Natural killer cell (primary cell): ENCODE measurements around the gene SMIM41. TPM values are rescaled to one million over a fixed set of nuclear protein-coding genes. Genes with fewer than 3 reads are reported as not detected.

Source experiments
- ATAC-seq, 3 donors: fragments of 150-1000 bp in 2 of 3; fragments of 200-7000 bp in 1 of 3; cut with Tn5 transposase; 1 replicate in 1 of 3; 2 replicates in 2 of 3; pipeline ENCODE4 v1.10.0; 2021; ENCODE audit warnings: mild to moderate bottlenecking in 2 of 3, moderate library complexity in 2 of 3
- DNase-seq, 2 donors: peaks; one replicate each; pipeline versions ENCODE4 v3.0.0 to v3.0.0-alpha.2; 2013 to 2021; ENCODE audit warnings: mixed read lengths in 1 of 2
- H3K27ac ChIP-seq: one replicate; pipeline ENCODE4 v1.5.1; 2013; ENCODE audit warnings: mild to moderate bottlenecking, low read length
- H3K27me3 ChIP-seq: one replicate; pipeline ENCODE4 v1.6.1; 2013; ENCODE audit warnings: low read length; ENCODE audit not compliant: control insufficient read depth, insufficient read depth
- H3K36me3 ChIP-seq: one replicate; pipeline ENCODE4 v1.6.1; 2013; ENCODE audit warnings: low read length; ENCODE audit not compliant: control insufficient read depth, insufficient read depth
- H3K4me1 ChIP-seq: one replicate; pipeline ENCODE4 v1.6.1; 2013; ENCODE audit warnings: low read length; ENCODE audit not compliant: control insufficient read depth, insufficient read depth
- H3K4me3 ChIP-seq: one replicate; pipeline ENCODE4 v1.5.1; 2013; ENCODE audit warnings: low read length
- H3K9me3 ChIP-seq: one replicate; pipeline ENCODE4 v1.6.1; 2013; ENCODE audit warnings: low read length; ENCODE audit not compliant: control insufficient read depth, insufficient read depth
- H3K27ac Mint-ChIP-seq, 2 donors: one replicate each; pipeline ENCODE4 v1.8.0; 2022; ENCODE audit warnings: mild to moderate bottlenecking in 2 of 2, mixed read lengths in 2 of 2, moderate library complexity in 1 of 2
- H3K27me3 Mint-ChIP-seq, 2 donors: one replicate each; pipeline ENCODE4 v1.8.0; 2022; ENCODE audit warnings: low read depth in 2 of 2, mixed read lengths in 2 of 2
- H3K36me3 Mint-ChIP-seq: one replicate; pipeline ENCODE4 v1.8.0; 2022; ENCODE audit warnings: mixed read lengths
- H3K4me1 Mint-ChIP-seq, 2 donors: one replicate each; pipeline ENCODE4 v1.8.0; 2022; ENCODE audit warnings: mixed read lengths in 2 of 2
- H3K4me3 Mint-ChIP-seq: one replicate; pipeline ENCODE4 v1.8.0; 2022; ENCODE audit warnings: mild to moderate bottlenecking, moderate library complexity, mixed read lengths
- H3K9me3 Mint-ChIP-seq, 2 donors: one replicate each; pipeline ENCODE4 v1.8.0; 2022; ENCODE audit warnings: mixed read lengths in 2 of 2
- WGBS: methylation state at CpG from one replicate; pipeline ENCODE4 v1.1.7; 2013; ENCODE audit warnings: missing lambda C conversion rate; ENCODE audit not compliant: insufficient coverage; 5-methylcytosine and 5-hydroxymethylcytosine counted together
- intact Hi-C: fragments of 100-400 bp; cut with micrococcal nuclease; formaldehyde crosslinking; loops from one replicate; pipeline ENCODE4 v1.14.2; 2022
- total RNA-seq, 4 donors: library from RNA; stranded (reverse); fragments of 120-200 nt in 1 of 4; gene quantifications; one replicate each; pipeline versions ENCODE4 v1.2.3 to v1.2.4, GENCODE V29; 2013 to 2022
- TF ChIP-seq, protein P1 (sequence below): fragments of 200-600 bp; IDR thresholded peaks from one replicate; pipeline ENCODE4 v1.8.0; 2022; ENCODE audit warnings: antibody characterized with exemption

SMIM41 gene
- total RNA-seq, 3 donors from 2014 or later (not counting 1 experiment from before 2014, with no cell fraction given): not detected

DNA sequence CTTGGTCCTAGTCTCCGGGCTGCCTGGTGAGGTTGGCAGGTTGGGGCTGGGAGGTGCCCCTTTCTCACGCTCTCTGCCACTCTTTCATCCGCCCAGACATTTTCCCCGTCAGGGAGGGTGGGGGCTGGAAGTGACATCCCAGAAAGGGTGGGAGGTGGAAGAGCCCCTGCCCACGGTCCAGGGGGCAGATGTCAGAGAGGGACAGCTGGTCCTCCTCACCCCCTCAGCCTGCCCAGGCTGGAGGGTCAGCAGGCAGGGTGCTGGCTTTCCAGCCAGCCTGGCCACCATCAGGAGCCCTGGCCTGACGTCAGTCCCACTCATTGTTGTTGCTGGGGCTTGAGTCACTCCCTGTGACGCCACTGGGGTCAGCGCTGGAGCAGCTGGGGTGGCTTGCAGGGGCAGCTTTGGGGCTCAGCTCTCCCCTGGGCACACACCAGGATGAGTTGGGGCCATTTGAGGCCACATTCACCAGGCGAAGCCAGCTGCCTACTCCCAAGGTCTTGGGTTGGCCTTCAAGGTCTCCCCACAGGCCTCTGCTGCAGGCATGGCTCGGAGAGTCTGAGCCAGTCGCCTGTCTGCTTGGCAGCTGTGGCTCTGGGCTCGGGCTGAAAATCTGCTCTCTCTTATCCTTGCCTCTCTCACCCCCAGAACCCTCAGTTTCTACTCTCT is 15.4 kb upstream of the SMIM41 start:
- Mint-ChIP-seq H3K9me3 (no peaks in the 10 kb centered on the region), H3K27ac (no peak overlapping the region), H3K4me1 (peaks cover 2 to 3% of the 10 kb centered on the region in 2 donors), H3K27me3 (peaks cover 0 to 13% of the 10 kb centered on the region in 2 donors), H3K4me3 (no peak overlapping the region), H3K36me3 (no peaks in the 10 kb centered on the region)
- Histone ChIP-seq H3K9me3 (no peaks in the 10 kb centered on the region), H3K4me3 (no peak overlapping the region), H3K4me1 (peaks cover 4% of the 10 kb centered on the region), H3K27ac (no peak overlapping the region), H3K36me3 (no peaks in the 10 kb centered on the region), H3K27me3 (no peaks in the 10 kb centered on the region)
- intact Hi-C loops: no loop called here
- 80% methylated on average over 12 of the region's 12 CpGs for WGBS
- ATAC-seq (no peak), DNase-seq (no peak)
- TF ChIP-seq, protein P1, sequence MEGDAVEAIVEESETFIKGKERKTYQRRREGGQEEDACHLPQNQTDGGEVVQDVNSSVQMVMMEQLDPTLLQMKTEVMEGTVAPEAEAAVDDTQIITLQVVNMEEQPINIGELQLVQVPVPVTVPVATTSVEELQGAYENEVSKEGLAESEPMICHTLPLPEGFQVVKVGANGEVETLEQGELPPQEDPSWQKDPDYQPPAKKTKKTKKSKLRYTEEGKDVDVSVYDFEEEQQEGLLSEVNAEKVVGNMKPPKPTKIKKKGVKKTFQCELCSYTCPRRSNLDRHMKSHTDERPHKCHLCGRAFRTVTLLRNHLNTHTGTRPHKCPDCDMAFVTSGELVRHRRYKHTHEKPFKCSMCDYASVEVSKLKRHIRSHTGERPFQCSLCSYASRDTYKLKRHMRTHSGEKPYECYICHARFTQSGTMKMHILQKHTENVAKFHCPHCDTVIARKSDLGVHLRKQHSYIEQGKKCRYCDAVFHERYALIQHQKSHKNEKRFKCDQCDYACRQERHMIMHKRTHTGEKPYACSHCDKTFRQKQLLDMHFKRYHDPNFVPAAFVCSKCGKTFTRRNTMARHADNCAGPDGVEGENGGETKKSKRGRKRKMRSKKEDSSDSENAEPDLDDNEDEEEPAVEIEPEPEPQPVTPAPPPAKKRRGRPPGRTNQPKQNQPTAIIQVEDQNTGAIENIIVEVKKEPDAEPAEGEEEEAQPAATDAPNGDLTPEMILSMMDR: no peak

DNA sequence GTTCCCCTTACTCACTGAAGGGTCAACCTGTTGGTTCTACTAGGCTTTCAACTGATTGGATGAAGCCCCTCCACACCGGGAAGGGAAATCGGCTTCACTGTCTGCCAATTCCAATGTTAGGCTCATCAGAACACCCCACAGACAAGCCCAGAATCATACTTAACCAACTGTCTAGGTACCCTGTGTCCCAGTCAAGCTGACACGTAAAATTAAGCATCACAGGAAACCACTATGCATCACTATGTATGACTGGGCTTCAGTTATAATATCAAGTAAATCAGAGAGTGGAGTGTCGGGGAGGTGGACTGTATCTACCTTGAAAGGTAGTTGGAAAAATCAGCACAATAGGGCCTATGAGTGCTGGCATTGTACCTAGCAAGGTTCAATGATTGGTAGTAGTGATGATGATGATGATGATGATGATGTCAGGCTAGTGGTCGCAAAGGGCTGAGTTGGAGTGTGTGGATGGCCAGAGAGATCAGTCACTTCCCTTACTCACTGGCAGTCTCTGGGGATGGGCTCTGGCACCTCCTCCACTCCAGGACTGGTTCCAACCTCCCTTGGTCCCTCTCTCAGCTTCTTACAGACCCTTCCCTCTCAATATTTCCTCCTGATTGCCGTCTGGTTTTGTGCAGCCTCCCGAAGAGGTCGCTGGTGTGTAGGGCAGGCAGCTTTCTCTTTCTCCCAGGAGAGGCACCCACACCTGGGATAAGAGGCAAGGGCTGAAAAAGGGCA is 13.0 kb upstream of the SMIM41 start:
- TF ChIP-seq, protein P1: no peak
- DNase-seq (no peak), ATAC-seq (no peak)
- H3K27ac ChIP-seq: no peak overlapping the region
- H3K4me1 ChIP-seq: peaks cover 22% of the 10 kb centered on the region
- H3K9me3 ChIP-seq: no peaks in the 10 kb centered on the region
- Mint-ChIP-seq H3K4me1 (peaks cover 21 to 26% of the 10 kb centered on the region in 2 donors), H3K27ac (no peak overlapping the region), H3K4me3 (no peak overlapping the region), H3K27me3 (peaks cover 0 to 13% of the 10 kb centered on the region in 2 donors), H3K9me3 (no peaks in the 10 kb centered on the region), H3K36me3 (no peaks in the 10 kb centered on the region)
- intact Hi-C loops: no loop called here
- H3K27me3 ChIP-seq: no peaks in the 10 kb centered on the region
- no peak overlapping the region for H3K4me3 ChIP-seq
- 69% methylated on average over 7 of the region's 8 CpGs for WGBS
- H3K36me3 ChIP-seq: no peaks in the 10 kb centered on the region

DNA sequence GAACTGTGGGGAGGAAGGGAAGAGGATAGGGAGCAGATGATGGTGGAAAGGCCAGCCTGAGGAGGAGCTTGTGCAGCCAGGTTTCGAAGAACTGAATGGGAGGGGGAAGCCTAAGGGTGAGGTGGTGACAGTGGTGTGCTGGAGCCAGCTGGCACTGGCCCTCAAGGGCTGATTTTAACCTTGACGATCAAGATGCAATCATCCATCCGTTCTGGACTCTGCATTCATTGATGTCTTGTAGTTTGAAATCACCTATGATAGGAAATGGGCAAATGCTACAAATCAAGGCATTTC is 12.5 kb upstream of the SMIM41 start:
- Mint-ChIP-seq H3K36me3 (no peaks in the 10 kb centered on the region), H3K4me1 (peaks cover 24 to 30% of the 10 kb centered on the region in 2 donors), H3K9me3 (no peaks in the 10 kb centered on the region), H3K27ac (no peak overlapping the region), H3K4me3 (no peak overlapping the region), H3K27me3 (peaks cover 0 to 13% of the 10 kb centered on the region in 2 donors)
- WGBS: 81% methylated on average over 3 of the region's 3 CpGs
- no peak for DNase-seq
- ATAC-seq: no peak
- no peaks in the 10 kb centered on the region for H3K36me3 ChIP-seq
- H3K27me3 ChIP-seq: no peaks in the 10 kb centered on the region
- TF ChIP-seq, protein P1: no peak
- H3K4me3 ChIP-seq: no peak overlapping the region
- H3K9me3 ChIP-seq: no peaks in the 10 kb centered on the region
- H3K4me1 ChIP-seq: peaks cover 24% of the 10 kb centered on the region
- H3K27ac ChIP-seq: no peak overlapping the region
- intact Hi-C loops: no loop called here
